ENCODE data around the gene CLCF1. TPM values are rescaled to one million over a fixed set of nuclear protein-coding genes. Genes with fewer than 3 reads are reported as not detected.

CLCF1 gene
- total RNA-seq, 4 donors from 2014 or later = 6.1 to 21.7 (median 9.4) TPM

DNA sequence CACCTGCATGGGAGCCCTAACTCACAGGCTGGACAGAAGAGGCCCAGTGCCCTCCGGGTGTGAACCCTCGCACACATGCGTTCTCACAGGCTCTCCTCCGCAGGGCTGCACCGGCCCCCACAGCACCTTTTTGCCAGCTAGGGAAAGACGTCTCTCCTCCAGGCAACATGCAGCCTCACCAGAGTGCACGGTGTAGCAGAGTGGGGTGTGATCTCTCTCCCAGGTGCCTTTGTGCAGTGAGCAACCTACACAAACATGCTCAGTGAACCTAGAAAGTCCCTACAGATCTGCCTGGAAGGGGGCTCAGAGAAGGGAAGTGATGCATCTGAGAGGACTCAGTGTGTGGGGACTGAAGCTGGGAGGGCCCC, 38.4 kb upstream of the CLCF1 start:
- ATAC-seq = no peak
- H3K4me1 ChIP-seq = peaks cover 0 to 40% (median 6%) of the 10 kb centered on the region in 3 donors
- H3K27me3 ChIP-seq = peaks cover 64% of the 10 kb centered on the region
- WGBS, 2 donors (ENCODE audit: low coverage in 1 of 2) = 10% methylated on average over 2 of the region's 7 CpGs; no CpG with 5 or more reads in 1 of the 2 donors
- H3K36me3 ChIP-seq = no peaks in the 10 kb centered on the region
- no peaks in the 10 kb centered on the region for H3K9me3 ChIP-seq
- TF ChIP-seq POLR2AphosphoS5 (IDR thresholded peaks at IDR 0.05) = no peak
- no peak overlapping the region for H3K4me3 ChIP-seq
- H3K27ac ChIP-seq = no peak overlapping the region

DNA sequence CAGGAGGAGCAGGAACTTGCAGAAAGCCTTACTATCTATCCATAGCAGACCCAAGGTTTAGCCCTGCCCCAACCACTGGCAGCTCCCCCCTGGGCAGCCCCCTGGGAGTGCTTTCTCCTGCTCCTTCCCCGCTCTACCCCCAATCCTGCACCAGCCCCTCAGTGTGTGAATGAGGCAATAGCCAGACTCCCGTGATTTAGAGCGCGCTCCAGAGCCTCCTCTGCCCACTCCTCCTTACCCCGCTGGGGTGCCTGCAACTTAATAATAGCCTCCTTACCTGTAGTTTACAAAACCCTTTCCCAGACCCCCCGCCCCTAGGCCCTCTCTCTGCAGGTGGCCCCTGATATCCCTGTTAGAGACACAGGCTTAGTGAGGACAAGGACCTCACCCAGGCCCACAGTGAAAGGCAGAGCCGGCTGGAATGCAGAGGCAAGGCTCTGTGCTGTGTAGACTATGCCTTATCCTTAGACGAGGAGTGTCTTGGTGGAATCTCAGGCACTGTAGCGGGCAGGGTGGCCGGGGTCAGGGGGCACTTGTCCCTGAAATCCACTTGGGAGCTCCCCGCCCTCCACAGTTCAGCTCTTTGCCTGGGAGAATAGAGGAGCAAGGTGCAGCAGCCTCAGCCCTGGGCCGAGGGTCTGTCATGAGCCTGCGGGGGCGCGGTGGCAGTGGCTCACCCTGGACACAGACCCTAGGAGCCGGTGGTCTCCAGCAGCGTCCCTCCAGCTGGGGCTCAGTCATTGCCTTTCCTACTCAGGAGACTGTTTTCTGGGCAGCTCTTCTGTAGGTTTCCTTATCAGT, 37.8 kb upstream of the CLCF1 start:
- Histone ChIP-seq H3K27me3 (peaks cover 69% of the 10 kb centered on the region), H3K36me3 (no peaks in the 10 kb centered on the region), H3K27ac (no peak overlapping the region), H3K9me3 (no peaks in the 10 kb centered on the region), H3K4me3 (no peak overlapping the region), H3K4me1 (peaks cover 0 to 34% (median 2%) of the 10 kb centered on the region in 3 donors)
- no peak for ATAC-seq
- TF ChIP-seq POLR2A (IDR thresholded peaks at IDR 0.05) = no peak
- TF ChIP-seq EP300 (IDR thresholded peaks at IDR 0.05) = no peak
- TF ChIP-seq CTCF (IDR thresholded peaks at IDR 0.05) = no peak
- TF ChIP-seq POLR2AphosphoS5 (IDR thresholded peaks at IDR 0.05) = no peak
- 76% methylated on average over 7 of the region's 17 CpGs; no CpG with 5 or more reads in 1 of the 2 donors for WGBS, 2 donors (ENCODE audit: low coverage in 1 of 2)

- Histone ChIP-seq H3K27me3 (peaks cover 77% of the 10 kb centered on the region), H3K36me3 (no peaks in the 10 kb centered on the region), H3K27ac (no peak overlapping the region), H3K4me3 (no peak overlapping the region), H3K4me1 (peaks cover 0 to 26% (median 0%) of the 10 kb centered on the region in 3 donors), H3K9me3 (no peaks in the 10 kb centered on the region)
- no peak for ATAC-seq
- TF ChIP-seq POLR2AphosphoS5 (IDR thresholded peaks at IDR 0.05) (no peak), POLR2A (IDR thresholded peaks at IDR 0.05) (no peak), EP300 (IDR thresholded peaks at IDR 0.05) (no peak), CTCF (IDR thresholded peaks at IDR 0.05) (no peak)
- WGBS, 2 donors (ENCODE audit: low coverage in 1 of 2) = no CpG with 5 or more reads among the region's 15 CpGs
These were observed 37.0 kb upstream of the CLCF1 start for GRCh38 chr11:67410369-67410831.

GRCh38 chr11:67409781-67410368, 36.5 kb upstream of the CLCF1 start:
- WGBS, 2 donors (ENCODE audit: low coverage in 1 of 2) = no CpG with 5 or more reads among the region's 13 CpGs
- Histone ChIP-seq H3K27ac (no peak overlapping the region), H3K27me3 (peaks cover 83% of the 10 kb centered on the region), H3K9me3 (no peaks in the 10 kb centered on the region), H3K4me1 (peaks cover 0 to 21% (median 0%) of the 10 kb centered on the region in 3 donors), H3K36me3 (no peaks in the 10 kb centered on the region), H3K4me3 (no peak overlapping the region)
- ATAC-seq = no peak
- no peak for TF ChIP-seq EP300 (IDR thresholded peaks at IDR 0.05)
- TF ChIP-seq CTCF (IDR thresholded peaks at IDR 0.05) = no peak
- TF ChIP-seq POLR2AphosphoS5 (IDR thresholded peaks at IDR 0.05) = no peak
- no peak for TF ChIP-seq POLR2A (IDR thresholded peaks at IDR 0.05)

DNA sequence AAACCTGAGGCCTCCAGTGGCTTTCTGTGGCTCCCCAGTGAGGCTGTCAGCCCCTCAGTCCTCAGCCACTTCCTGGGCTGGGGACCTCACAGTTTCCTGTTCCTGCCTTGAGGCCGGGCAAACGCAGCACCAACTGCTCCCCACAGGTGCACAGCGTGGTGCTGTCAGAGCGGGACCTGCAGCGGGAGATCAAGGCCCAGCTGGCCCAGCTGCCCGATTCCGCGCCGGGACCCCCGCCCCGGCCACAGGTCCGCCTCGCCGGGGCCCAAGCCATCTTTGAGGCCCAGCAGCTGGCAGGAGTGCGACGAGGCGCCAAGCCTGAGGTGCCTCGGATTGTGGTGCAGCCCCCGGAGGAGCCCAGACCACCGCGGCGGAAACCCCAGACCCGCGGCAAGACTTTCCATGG, 35.9 kb upstream of the CLCF1 start:
- Histone ChIP-seq H3K36me3 (no peaks in the 10 kb centered on the region), H3K9me3 (no peaks in the 10 kb centered on the region), H3K27me3 (peaks cover 89% of the 10 kb centered on the region), H3K4me3 (no peak overlapping the region), H3K4me1 (peaks cover 0 to 18% (median 0%) of the 10 kb centered on the region in 3 donors), H3K27ac (no peak overlapping the region)
- ATAC-seq = no peak
- TF ChIP-seq CTCF (IDR thresholded peaks at IDR 0.05) = no peak
- WGBS, 2 donors (ENCODE audit: low coverage in 1 of 2) = no CpG with 5 or more reads among the region's 24 CpGs
